KMS-11 (cell line): ENCODE data around the gene CCN2.

Experiments
- H2AFZ ChIP-seq: fragments of 200-600 bp; sonication (generic); 2 replicates; pipeline ENCODE4 v1.6.1; 2016; ENCODE audit warnings: antibody characterized with exemption, mixed run types, low read depth
- H3K27ac ChIP-seq: fragments of 200-600 bp; sonication (generic); 2 replicates; pipeline ENCODE4 v1.6.1; 2016; ENCODE audit warnings: mild to moderate bottlenecking, mixed run types
- H3K27me3 ChIP-seq: fragments of 200-600 bp; sonication (generic); 2 replicates; pipeline ENCODE4 v1.6.1; 2017; ENCODE audit warnings: mild to moderate bottlenecking, low read depth, mixed run types, moderate library complexity; ENCODE audit not compliant: insufficient read depth
- H3K36me3 ChIP-seq: fragments of 200-600 bp; sonication (generic); 2 replicates; pipeline ENCODE4 v1.6.1; 2017; ENCODE audit warnings: mild to moderate bottlenecking, mixed run types; ENCODE audit not compliant: insufficient read depth
- H3K4me1 ChIP-seq: fragments of 200-600 bp; sonication (generic); 2 replicates; pipeline ENCODE4 v1.6.1; 2016; ENCODE audit warnings: mild to moderate bottlenecking, low read depth, mixed run types; ENCODE audit not compliant: poor library complexity, severe bottlenecking
- H3K4me2 ChIP-seq: fragments of 200-600 bp; sonication (generic); 2 replicates; pipeline ENCODE4 v1.7.0; 2016; ENCODE audit warnings: mild to moderate bottlenecking, mixed run types
- H3K4me3 ChIP-seq: fragments of 200-600 bp; sonication (generic); IDR thresholded peaks from 2 replicates; pipeline ENCODE4 v1.6.1; 2017; ENCODE audit warnings: low read depth, low read length, mixed read lengths; ENCODE audit not compliant: insufficient read depth
- H3K79me2 ChIP-seq: fragments of 200-600 bp; sonication (generic); 2 replicates; pipeline ENCODE4 v1.6.1; 2016; ENCODE audit warnings: low read depth, mixed run types; ENCODE audit not compliant: insufficient read depth
- H3K9ac ChIP-seq: fragments of 200-600 bp; sonication (generic); 2 replicates; pipeline ENCODE4 v1.6.1; 2016; ENCODE audit warnings: mild to moderate bottlenecking, mixed run types
- H4K20me1 ChIP-seq: fragments of 200-600 bp; sonication (generic); 2 replicates; pipeline ENCODE4 v1.6.1; 2016; ENCODE audit warnings: mild to moderate bottlenecking, mixed run types; ENCODE audit not compliant: insufficient read depth
- TF ChIP-seq, protein P1 (sequence below): fragments of 200-600 bp; sonication (generic); conservative IDR thresholded peaks from 2 replicates; pipeline ENCODE4 v1.6.1; 2017; ENCODE audit warnings: low read depth, mild to moderate bottlenecking, antibody characterized with exemption, low read length, moderate library complexity, mixed read lengths

The CCN2 gene

GRCh38 chr6:131948692-131949619, 2.2 kb downstream of the CCN2 start:
- Histone ChIP-seq H2AFZ (no peak overlapping the region), H3K36me3 (no peaks in the 10 kb centered on the region), H3K27ac (no peak overlapping the region), H3K4me1 (no peaks in the 10 kb centered on the region), H3K4me2 (no peak overlapping the region), H3K9ac (no peak overlapping the region), H3K79me2 (no peaks in the 10 kb centered on the region), H3K4me3 (no peak overlapping the region), H3K27me3 (no peaks in the 10 kb centered on the region), H4K20me1 (no peaks in the 10 kb centered on the region)
- TF ChIP-seq, protein P1, sequence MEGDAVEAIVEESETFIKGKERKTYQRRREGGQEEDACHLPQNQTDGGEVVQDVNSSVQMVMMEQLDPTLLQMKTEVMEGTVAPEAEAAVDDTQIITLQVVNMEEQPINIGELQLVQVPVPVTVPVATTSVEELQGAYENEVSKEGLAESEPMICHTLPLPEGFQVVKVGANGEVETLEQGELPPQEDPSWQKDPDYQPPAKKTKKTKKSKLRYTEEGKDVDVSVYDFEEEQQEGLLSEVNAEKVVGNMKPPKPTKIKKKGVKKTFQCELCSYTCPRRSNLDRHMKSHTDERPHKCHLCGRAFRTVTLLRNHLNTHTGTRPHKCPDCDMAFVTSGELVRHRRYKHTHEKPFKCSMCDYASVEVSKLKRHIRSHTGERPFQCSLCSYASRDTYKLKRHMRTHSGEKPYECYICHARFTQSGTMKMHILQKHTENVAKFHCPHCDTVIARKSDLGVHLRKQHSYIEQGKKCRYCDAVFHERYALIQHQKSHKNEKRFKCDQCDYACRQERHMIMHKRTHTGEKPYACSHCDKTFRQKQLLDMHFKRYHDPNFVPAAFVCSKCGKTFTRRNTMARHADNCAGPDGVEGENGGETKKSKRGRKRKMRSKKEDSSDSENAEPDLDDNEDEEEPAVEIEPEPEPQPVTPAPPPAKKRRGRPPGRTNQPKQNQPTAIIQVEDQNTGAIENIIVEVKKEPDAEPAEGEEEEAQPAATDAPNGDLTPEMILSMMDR: no peak

- Histone ChIP-seq H4K20me1 (no peaks in the 10 kb centered on the region), H3K27ac (no peak overlapping the region), H2AFZ (no peak overlapping the region), H3K79me2 (no peaks in the 10 kb centered on the region), H3K9ac (no peak overlapping the region), H3K4me3 (no peak overlapping the region), H3K4me1 (no peaks in the 10 kb centered on the region), H3K4me2 (no peak overlapping the region), H3K36me3 (no peaks in the 10 kb centered on the region), H3K27me3 (no peaks in the 10 kb centered on the region)
- TF ChIP-seq, protein P1: no peak
Measured at GRCh38 chr6:131947986-131948661, 3.0 kb downstream of the CCN2 start.

GRCh38 chr6:131946992-131947955, 3.9 kb downstream of the CCN2 start:
- Histone ChIP-seq H3K27ac (no peak overlapping the region), H2AFZ (no peak overlapping the region), H3K9ac (no peak overlapping the region), H3K79me2 (no peaks in the 10 kb centered on the region), H3K4me3 (no peak overlapping the region), H3K36me3 (no peaks in the 10 kb centered on the region), H4K20me1 (no peaks in the 10 kb centered on the region), H3K27me3 (no peaks in the 10 kb centered on the region), H3K4me2 (no peak overlapping the region), H3K4me1 (no peaks in the 10 kb centered on the region)
- TF ChIP-seq, protein P1: no peak

DNA sequence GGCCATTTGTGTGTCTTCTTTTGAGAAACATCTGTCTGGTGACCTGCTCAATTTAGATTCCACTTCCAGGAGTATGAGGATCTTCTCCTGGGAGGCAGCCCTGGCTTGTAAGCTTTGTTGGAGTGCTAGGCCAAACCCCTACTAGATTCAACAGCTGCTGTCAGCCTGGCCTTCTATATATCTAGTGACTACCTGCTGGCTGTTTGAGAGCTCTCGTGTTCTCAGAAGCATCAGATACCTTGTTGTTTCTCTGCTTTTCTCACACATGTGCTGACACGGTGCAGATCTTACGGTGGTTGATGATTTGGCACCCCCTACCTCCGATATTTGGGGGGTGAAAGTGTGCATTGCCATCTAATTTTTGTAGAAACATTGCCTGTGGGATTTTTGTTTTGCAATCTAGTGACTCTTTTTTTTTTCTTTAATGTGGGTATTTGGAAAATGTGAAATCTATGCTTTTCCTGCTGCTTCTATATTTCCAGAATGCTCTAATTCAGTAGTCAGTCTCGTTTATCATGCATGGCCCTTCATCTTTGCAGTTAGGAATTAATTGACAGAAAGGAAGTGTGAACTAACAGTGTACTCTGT, 4.7 kb downstream of the CCN2 start:
- Histone ChIP-seq H3K4me2 (no peak overlapping the region), H3K79me2 (no peaks in the 10 kb centered on the region), H3K9ac (no peak overlapping the region), H3K4me3 (no peak overlapping the region), H3K4me1 (no peaks in the 10 kb centered on the region), H2AFZ (no peak overlapping the region), H3K27me3 (no peaks in the 10 kb centered on the region), H4K20me1 (no peaks in the 10 kb centered on the region), H3K27ac (no peak overlapping the region), H3K36me3 (no peaks in the 10 kb centered on the region)
- TF ChIP-seq, protein P1: no peak
